Measurements from ENCODE around the gene MXI1.
"Not testable (repeated sequence)": the region's sequence is repeated elsewhere in the genome, so short reads cannot be mapped to it uniquely, and the experiment has no call there.

Gene MXI1

DNA sequence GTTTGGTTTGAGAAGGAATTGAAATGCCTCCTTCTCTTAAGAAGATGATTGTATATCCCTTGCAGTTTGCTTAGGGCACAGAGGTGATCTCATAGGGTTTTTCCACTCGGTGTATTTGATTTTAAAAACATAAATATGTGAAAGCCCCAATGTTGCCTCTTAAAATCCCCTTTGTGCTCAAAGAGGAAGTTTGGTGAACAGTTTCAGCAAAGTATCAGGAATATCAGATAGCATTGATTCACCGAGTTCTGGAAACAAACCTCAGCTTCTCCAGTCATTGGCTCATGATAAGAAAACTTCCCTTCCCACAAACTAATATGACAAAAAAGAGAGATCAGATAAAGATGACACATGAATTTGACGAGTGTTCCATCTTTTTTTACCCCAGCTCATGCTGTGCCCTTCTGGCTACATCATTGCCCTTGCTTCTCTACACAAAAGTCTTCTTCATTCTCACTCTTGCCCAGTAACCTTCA lies 117.4 kb downstream of the MXI1 start:
- no peak for DNase-seq

DNA sequence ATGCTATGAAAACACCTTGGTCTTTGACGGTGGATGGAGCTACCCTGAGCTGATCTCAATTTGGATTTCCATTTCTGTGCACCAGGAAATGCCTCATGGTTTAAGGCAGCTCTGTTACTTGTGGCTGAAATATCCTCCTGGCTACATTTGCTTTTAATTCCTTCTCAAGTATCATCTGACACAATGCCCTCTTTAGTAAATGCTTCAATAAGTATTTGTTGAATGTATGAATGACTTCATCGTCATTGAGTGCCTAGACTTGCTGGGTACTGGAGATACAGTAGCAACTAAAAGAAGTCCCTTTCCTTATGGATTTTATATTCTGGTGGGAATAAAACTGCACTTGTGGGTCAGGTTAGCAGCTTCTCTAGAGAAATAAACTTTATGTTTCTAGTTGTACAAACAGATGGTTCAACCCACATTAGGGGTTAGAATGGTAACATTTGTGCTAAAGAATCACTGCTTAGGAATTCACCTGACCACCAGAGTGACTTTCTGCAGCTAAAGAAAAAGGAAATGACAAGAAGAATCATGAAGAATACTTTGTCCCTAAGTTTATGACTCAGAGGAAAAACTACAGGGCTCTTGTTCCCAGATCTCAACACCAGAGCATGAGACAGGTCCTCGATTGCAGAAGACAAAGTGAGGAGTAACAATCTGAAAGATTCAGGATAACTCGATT lies 119.1 kb downstream of the MXI1 start:
- DNase-seq, result no peak

DNA sequence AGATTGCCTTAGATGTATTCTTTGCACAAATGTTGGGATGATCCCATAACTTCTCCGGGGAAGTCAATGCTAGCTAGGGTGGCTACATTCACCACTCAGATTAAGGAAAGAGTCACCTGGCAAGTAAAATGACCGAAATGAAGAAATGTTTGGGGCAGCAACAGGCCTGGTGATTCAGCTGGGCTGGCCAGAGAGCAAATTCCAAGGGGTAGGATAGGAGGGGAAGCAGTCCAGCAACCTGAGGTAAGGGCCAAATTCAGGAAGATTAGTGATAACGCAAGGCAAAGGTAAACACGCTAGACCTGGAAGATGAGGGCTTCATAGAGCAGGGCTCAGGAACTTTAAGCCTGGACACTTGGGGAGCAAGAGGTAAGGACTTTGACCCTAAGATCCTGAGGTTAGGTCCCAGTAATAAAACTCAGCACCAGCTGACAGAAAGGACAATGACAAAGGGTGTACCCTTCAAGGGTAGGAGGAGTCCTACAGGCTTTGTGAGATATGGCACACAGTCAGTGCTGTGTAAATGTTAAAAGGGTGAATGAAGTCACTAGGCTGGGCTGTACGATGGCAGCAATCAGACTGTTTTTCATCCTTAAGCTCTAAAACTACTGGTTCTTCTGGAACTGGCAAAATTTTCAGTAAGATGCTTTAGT lies 120.0 kb downstream of the MXI1 start:
- no peak for DNase-seq

DNA sequence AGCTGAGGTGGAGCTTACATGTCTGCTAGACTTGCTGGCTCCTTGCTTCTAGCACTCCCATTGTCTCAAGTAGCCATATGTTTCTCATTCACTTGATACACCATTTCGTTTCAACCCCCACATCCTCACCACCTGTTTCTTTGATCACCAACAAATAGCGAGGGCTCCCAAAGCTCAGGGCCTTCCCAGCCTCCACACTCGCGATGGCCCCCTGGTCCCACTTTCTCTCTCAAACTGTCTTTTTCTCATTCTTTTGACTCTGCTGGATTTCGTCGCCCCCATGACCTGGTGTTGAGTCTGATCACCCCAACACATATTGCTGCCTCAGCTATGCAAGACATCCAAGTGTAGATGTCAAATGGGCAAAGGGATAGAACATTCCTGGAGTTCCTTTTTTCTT lies 123.3 kb downstream of the MXI1 start:
- DNase-seq, result no peak

DNA sequence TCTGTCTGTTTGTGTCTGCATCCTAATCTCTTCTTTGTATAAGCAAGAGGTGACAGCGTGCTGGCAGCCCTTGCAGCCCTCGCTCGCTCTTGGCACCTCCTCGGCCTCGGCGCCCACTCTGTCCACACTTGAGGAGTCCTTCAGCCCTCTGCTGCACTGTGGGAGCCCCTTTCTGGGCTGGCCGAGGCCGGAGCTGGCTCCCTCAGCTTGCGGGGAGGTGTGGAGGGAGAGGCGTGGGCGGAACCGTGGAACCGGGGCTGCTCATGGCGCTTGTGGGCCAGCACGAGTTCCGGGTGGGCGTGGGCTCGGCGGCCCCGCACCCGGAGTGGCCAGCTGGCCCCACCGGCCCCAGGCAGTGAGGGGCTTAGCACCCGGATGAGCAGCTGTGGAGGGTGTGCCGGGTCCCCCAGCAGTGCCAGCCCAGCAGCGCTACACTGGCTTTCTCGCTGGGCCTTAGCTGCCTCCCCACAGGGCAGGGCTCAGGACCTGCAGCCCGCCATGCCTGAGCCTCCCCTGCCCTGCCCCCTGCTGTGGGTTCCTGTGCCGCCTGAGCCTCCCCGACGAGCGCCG lies 123.9 kb downstream of the MXI1 start:
- not testable (repeated sequence) for DNase-seq

DNA sequence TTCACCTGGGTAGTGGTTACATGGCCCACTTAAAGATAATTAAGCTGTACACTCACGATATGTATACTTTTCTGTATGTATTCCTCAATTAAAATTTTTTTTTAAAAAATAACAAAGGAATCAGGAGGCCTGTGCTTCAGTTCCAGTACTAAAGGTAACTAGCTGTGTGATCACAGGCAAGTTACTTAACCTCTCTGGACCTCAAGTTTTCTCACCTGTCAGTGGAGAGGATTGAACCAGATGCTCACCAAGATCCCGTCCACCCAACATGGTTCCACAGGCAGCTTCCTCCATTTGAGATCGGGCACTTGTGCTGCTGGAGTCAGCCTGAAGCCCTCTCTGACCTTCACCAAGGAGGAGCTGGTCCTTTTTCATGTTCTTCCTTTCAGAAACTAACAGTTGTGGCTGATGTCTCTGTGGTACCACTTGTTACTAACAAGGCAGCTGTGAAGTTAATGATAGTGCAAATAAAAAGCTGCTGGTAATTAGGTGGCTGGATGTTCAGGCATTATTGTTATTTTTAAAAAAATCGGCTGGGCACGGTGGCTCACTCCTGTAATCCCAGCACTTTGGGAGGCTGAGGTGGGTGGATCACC lies 126.8 kb downstream of the MXI1 start:
- no peak for DNase-seq

DNA sequence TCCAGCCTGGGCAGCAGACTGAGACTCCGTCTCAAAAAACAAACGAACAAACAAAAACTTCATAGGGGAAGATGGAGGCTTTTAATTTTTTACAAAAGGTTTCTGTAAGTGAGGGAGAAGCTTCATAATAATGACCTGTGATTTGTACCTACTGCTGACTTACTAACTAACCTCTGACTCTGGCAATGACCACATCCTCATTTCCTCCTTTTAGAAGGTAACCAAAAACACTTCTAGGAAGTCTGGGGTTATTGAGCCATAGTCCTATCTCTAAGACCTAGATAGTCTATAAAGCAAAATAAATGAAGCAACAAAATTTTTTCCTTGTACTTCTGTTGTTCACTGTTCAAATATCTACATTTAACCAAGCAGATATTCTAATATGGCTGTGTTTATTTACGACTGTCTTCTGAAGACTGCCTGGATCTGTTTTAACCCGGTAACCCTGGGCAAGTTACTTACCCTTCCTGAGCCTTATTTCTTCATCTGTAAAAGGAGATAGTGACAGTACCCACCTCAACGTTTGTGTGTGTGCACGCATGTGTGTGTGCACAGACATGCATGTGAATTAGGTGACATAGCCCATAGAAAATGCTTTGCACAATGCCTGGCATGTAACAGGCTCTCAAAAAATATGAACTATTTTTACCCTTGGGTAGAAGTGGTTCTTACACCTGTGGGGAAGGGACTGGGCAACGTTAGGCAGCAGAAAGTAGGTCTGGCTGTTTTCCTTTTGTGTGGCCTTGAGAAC lies 128.1 kb downstream of the MXI1 start:
- DNase-seq, result no peak

DNA sequence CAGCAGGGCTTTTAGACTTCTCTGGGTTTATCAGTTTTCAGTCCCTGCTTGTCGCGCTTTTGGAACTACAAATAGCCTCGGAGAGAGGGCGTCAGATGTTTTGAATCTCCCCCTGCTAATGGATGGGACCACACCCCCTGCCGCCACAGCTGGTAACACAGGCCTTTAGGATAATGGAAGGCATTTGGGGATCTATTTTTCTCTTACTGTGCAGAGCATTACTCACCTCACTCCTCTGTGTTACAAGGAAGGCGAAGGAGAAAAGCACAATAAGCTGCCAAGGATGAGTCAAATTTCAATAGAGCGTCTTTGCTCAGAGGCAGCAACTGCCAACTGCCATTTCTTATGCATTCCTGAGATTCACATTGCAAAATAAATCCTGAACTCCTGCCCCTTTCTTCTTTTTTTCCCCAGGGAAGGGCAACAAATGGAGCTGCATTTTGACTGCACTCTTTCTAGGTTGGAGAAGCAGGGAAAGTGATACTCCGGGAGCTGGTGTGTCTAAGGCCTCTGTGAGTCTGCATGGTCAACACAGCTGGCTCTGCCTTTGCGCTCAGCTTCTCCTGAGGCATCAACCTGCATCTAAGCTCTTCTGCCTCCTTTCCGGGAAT lies 128.8 kb downstream of the MXI1 start:
- no peak for DNase-seq

All from NCI-H748 treated with DMSO at 0.1 percent for 48 hours (cell line).